ENCODE data around the gene DBNL. TPM values are rescaled to one million over a fixed set of nuclear protein-coding genes. Genes with fewer than 3 reads are reported as not detected.

The DBNL gene
- total RNA-seq, 1 donor from 2014 or later, result 140 TPM

- no peak for DNase-seq (ENCODE audit: extremely low read depth, low read depth, low spot score)
Observed at GRCh38 chr7:44042221-44042620, 2.3 kb upstream of the DBNL start.

GRCh38 chr7:44043902-44044301 is 600 bp upstream of the DBNL start:
- no peak for DNase-seq (ENCODE audit: extremely low read depth, low read depth, low spot score)

- DNase-seq (ENCODE audit: extremely low read depth, low read depth, low spot score), result no peak
Observed at GRCh38 chr7:44045226-44046014, 918 bp downstream of the DBNL start.

GRCh38 chr7:44046321-44047061 is 2.0 kb downstream of the DBNL start:
- DNase-seq (ENCODE audit: extremely low read depth, low read depth, low spot score), result no peak

DNA sequence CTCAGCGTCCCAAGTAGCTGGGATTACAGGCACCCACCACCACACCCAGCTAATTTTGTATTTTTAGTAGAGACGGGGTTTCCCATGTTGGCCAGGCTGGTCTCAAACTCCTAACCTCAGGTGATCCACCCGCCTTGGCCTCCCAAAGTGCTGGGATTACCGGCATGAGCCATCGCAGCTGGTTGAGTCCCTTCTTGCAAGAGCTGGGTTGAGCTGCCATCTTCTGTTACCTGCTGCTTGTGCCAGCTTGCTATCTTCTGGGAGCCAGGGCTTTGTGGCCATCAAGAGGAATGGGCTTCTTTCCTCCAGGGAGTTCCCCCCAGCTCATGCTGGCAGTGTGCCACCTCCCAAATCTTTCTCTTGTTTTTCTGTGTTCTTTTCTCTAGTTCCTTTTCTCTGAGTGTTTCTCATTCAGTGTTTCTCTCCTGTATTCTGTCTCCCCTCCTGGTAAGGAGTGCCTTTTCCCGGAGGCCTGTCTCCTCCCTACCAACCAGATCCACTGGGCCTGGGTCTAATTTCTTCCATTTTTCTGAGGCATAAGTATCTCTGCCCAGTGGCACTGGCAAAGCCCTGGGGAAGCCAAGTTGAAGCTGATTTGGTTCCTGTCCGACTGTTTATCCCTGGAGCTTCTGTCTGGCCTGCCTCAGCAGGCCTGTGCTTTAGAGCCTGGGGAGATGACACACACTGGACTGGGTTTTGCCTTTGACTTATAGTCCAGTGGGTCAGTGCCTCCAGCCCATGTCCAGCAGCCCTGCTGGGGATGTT is 3.7 kb downstream of the DBNL start:
- DNase-seq (ENCODE audit: extremely low read depth, low read depth, low spot score), result no peak

- no peak for DNase-seq (ENCODE audit: extremely low read depth, low read depth, low spot score)
Observed at GRCh38 chr7:44050121-44050914, 5.8 kb downstream of the DBNL start.

DNA sequence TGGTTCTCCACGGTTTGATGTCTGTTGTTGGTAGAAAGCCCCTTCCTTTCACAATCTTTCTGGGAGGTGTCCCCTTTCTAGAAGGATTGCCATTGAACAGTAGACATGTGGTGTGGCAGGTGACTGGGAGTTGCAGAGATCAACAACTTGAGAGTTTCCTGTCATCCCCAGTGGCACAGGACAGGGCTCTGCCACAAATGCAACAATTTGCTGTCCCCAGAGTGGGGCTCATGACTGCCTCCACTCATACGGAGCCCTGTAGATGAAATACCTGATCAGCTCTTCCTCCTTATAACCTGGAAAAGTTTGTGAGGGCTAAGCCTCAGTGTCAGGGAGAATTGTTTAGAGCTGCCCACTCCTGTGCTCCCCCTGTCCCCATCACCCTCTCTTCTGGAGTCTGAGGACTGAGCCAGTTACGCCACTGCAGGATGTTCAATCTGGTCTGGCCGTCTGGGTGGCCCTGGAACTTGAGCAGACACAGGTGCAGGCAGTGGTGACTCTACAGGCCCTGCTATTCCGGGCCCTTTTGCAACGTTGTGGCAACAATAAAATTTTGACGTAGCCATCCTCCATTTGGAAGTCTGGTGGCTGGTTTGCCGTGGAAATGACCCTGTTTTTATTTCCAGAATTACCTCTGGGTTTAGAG is 6.5 kb downstream of the DBNL start:
- no peak for DNase-seq (ENCODE audit: extremely low read depth, low read depth, low spot score)

DNA sequence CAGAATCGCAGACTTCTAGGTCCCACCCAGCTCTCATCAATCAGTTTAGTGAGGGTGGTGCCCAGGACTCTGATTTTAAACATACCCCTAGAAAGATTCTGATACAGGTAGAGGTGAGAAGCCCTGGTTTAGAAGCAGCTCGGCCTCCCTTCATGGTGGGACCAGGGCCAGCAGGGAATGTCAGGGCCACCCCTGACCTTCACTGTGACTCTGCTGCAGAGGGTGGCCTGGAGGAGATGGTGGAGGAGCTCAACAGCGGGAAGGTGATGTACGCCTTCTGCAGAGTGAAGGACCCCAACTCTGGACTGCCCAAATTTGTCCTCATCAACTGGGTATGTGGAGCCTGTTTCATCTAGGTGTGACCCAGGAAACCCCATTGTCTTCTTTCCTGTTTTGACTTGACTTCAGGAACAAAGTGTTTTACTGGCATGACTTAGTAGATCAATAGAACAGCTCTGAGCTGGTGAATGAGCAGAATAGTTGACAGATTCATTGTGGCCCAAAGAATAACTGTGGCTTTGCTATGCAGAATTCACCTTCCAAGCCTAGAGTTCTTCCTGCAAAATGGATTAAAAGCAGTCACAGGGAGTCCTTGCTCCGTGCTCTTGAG is 7.2 kb downstream of the DBNL start:
- DNase-seq (ENCODE audit: extremely low read depth, low read depth, low spot score), result no peak

- DNase-seq (ENCODE audit: extremely low read depth, low read depth, low spot score), result no peak
Observed at GRCh38 chr7:44052771-44053365, 8.4 kb downstream of the DBNL start.

GRCh38 chr7:44056681-44057080 is 12.2 kb downstream of the DBNL start:
- DNase-seq (ENCODE audit: extremely low read depth, low read depth, low spot score), result no peak

DNA sequence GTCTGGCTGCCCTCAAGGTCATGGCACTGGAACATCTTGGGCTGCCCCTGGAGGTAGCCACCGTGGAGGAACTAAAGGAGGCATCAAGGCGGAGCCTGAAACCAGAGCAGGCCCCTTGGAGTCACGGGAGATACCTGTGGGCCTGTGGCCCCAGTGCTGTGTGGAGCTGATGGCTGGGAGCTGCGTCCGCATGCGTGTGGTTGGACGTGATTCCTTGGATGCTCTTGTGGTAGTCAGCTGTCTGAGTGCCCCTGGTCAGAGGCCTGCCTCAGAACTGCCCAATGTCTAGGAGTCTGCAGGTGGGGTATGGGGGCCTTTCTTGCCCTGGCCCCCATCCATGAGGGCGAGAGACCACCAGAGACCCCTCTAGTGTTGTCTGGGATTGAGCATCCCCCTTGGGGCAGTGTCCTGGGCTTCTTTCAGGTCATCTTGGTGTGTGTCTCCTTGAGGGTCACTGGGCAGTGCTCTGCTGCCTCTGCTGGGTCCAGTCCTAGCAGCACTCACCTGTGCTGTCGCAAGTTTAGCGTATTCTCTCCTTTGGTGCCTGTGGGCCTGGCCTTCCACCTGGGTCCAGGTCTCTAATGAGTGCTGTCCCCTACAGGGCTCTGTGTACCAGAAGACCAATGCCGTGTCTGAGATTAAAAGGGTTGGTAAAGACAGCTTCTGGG is 12.8 kb downstream of the DBNL start:
- DNase-seq (ENCODE audit: extremely low read depth, low read depth, low spot score), result no peak

DNA sequence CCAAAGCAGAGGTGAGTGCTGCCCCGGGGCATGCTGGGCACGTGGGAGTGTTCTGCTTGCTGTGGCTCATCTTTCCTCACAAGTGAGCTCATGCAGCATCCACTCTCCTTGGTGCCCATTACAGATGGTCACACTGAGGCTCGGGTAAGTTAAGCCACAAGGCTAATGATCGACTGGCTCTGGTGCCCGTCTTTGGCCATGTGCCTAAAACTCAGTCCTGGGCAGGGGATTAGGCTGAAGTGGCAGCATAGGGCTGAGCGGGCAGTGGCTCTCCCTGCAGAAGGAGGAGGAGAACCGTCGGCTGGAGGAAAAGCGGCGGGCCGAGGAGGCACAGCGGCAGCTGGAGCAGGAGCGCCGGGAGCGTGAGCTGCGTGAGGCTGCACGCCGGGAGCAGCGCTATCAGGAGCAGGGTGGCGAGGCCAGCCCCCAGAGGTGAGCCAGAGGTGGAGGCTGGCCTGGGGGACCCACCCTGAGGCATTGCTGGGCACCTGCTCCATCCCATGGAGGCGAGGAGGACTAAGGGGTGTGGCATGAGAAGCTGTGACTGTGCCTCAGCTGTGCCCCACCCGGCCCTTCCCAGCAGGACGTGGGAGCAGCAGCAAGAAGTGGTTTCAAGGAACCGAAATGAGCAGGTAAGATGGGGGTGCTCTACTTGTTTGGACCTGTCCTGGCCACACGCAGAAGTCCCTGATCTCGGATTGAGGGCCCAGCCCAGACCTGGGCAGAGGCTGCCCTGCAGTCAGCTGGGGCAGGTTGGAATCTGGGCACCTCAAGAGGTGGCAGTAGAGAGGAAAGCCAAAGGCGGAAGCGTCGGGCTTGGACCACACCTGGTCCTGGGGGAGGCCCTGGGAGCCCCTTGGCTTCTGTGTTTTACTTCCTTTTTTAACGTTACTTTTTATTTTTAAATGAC is 13.6 kb downstream of the DBNL start:
- no peak for DNase-seq (ENCODE audit: extremely low read depth, low read depth, low spot score)

GRCh38 chr7:44058759-44059218 is 14.3 kb downstream of the DBNL start:
- no peak for DNase-seq (ENCODE audit: extremely low read depth, low read depth, low spot score)

DNA sequence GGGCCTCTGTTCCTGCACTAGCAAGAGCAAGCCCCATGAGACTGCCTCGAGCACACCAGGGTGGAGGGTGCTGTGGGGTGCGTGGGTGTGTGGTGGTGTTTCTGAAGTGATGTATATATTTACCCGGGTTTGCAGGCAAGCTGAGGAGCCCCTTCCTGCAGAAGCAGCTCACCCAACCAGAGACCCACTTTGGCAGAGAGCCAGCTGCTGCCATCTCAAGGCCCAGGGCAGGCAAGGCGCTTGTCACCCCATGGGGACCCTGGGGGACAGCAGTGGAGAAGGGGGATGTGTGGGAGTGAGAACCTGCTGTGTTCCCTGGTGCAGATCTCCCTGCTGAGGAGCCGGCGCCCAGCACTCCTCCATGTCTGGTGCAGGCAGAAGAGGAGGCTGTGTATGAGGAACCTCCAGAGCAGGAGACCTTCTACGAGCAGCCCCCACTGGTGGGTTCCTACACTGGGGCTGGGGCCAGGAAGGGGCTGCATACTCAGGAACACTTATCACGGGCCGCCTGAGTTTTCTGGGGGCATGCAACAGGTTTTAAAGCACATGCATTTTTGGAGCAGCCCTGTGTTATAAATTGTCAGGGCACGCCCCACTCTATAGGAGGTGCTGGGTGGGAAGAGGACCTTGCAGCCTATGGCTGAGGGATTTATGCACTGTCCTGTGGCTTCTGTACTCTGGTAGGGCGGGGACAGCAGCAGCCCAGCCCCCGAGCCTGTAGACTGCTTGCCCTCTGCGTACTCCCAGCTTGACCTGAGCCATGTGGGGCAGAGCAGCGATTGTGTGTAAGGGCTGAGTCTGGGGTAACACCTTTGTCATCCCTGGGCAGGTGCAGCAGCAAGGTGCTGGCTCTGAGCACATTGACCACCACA is 15.0 kb downstream of the DBNL start:
- no peak for DNase-seq (ENCODE audit: extremely low read depth, low read depth, low spot score)

DNA sequence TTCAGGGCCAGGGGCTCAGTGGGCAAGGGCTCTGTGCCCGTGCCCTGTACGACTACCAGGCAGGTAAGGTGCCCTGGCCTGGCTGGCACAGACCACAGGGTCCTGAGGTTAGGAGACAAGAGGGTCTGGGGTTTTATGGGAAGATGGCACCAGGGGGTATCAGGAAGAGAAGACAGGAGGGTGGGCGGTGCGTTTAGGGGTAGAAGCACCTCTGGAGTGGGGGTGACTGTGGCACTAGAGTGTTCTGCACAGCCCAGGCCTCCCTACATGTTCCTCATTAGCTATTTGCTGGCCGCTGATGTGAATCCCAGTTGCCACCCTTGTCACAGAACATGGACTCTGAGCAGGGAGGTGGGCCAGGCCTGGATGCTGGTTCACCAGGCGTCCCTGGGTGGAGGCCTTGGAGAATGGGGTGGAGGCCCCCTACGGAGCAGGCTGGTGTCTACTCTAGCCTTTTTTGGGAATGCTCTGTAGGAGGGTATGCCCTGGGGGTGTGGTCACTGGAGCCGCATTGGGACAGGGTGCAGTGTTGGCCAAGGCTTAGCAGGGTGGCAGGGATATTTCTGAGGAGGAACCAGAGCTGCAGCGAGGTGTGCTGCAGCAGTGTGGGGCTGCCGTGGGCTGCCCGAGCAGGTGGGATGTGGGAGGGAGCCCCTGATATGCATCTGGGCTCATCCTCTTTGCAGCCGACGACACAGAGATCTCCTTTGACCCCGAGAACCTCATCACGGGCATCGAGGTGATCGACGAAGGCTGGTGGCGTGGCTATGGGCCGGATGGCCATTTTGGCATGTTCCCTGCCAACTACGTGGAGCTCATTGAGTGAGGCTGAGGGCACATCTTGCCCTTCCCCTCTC is 15.8 kb downstream of the DBNL start:
- no peak for DNase-seq (ENCODE audit: extremely low read depth, low read depth, low spot score)

Data from glomerular endothelial cell (primary cell).